Measurements from ENCODE around the gene TPRX1.
"Not testable (repeated sequence)": the region's sequence is repeated elsewhere in the genome, so short reads cannot be mapped to it uniquely, and the experiment has no call there.

Gene TPRX1

DNA sequence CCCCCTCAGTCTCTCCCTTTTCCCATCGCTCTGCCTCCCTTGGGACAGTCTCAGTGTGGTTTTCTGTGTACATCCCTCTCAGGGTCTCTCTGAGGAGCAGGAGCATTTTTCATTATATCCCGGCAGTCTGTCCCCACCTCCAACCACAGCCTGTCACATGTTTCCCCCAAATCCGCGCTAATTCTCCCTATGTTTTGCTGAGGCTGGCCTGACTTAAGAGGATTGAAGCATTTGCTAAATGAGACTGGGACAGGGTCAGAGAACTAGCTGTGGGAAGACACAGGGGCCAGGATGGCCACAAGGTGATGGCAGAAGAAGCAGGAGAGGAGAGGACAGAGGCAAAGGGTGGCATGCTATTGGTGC is 5.5 kb downstream of the TPRX1 start:
- DNase-seq = no peak

DNA sequence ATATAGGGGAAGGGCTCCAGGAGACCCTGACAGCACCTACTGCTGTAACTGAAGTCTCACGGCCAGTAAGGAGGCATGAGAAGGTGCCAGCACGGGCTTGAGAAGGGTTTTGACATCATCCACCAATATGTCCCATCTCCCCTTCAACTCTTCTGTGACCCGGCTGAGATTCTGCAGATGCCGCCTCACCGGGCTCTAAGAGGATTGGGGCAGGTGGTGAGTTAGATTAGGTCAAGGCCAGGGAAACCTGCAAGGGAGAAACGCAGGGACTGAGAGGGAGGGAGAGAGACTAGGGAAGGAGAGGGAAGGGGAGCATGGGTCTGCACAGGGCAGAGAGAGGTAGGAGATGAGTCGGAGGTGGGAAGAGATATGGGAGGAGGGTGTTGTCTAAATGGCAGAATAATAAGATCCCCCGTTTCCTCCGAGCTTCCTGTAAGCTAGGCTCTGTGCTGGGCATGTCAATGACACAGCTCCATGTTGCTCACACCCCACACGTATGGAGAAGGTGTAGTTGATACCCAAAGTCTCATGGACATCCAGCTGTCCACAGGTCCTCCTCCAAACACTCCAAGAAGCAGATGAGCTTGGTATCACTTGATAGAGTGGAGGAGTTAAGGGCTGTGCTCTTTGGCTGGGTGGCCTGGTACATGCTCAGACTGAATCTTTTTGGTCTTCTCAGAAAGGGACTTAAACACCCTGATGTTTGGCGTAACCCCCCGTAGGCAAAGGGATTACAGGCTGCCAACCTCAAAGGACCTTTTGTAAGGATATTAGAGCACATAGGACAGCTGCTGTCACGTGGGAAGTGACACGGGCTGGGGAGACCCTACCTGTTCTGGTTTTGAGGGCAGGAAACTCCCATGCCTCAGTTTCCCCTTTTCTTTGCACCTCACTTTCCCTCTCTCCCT is 6.1 kb downstream of the TPRX1 start:
- no peak for DNase-seq

DNA sequence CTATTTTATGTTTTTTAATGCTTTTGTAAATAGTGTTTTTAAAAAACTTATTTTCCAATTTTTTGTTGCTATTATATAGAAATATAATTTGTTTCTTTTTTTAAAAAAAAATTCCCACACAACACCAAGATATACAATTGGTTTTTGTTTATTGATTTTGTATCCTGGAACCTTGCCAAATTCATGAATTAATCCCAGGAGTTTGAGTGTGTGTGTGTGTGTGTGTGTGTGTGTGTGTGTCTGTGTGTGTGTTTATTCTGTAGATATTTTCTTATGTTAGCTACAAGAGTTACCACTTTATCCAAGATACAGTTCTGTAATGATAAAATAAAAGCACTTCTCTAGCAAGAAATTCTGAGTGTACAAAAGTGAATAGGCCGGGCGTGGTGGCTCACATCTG is 7.6 kb downstream of the TPRX1 start:
- no peak for DNase-seq

- no peak for DNase-seq
These were observed 9.8 kb downstream of the TPRX1 start for GRCh38 chr19:47794526-47794925.

DNA sequence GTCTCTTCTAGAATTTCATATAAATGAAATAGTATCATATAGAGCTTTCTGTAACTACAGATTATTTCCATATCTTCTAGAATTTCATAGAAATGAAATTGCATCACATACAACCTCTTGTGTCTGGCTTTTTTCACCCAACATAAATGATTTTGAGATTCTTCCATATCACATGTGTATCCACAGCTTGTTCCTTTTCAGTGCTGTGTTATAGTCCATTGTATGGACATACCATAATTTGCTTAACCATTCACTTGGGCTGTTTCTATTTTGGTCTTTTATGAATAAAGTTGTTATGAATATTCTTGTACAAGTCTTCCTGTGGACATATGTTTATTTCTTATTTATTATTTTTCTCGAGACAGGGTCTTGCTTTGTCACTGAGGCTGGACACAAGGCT is 11.7 kb downstream of the TPRX1 start:
- no peak for DNase-seq

DNA sequence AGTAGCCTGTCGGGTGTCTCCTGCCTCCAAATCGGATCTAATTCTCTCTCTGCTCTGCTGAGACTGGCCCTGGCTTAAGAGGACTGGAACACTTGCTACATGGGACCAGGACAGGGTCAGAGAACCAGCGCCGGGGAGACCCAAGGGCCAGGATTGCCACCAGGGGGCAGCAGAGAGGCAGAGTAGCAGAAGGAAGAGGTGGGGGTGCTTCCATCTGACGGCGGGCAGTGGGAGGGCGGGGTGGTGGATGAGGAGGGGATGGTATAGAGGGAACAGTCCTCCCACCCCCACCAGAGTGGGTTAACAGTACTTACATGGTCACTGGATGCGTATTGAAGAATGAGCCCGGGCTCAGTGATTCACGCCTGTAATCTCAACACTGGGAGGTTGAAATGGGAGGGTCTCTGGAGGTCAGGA is 13.9 kb downstream of the TPRX1 start:
- DNase-seq = no peak

GRCh38 chr19:47789811-47790210 is 14.5 kb downstream of the TPRX1 start:
- not testable (repeated sequence) for DNase-seq

DNA sequence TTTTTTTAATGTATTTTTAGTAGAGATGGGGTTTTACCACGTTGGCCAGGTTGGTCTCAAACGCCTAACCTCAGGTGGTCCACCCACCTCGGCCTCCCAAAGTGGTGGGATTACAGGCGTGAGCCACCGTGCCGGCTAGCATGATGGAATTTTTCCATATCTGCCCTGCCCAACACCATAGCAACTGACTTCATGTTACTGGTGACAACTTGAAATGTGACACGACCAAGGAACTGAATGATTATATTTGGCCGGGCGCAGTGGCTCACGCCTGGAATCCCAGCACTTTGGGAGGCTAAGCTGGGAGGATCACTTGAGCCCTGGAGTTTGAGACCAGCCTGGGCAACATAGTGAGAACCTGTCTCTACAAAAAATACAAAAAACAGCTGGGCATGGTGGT is 17.0 kb downstream of the TPRX1 start:
- DNase-seq = not testable (repeated sequence)

- DNase-seq = no peak
These were observed 17.8 kb downstream of the TPRX1 start for GRCh38 chr19:47786566-47786965.

DNA sequence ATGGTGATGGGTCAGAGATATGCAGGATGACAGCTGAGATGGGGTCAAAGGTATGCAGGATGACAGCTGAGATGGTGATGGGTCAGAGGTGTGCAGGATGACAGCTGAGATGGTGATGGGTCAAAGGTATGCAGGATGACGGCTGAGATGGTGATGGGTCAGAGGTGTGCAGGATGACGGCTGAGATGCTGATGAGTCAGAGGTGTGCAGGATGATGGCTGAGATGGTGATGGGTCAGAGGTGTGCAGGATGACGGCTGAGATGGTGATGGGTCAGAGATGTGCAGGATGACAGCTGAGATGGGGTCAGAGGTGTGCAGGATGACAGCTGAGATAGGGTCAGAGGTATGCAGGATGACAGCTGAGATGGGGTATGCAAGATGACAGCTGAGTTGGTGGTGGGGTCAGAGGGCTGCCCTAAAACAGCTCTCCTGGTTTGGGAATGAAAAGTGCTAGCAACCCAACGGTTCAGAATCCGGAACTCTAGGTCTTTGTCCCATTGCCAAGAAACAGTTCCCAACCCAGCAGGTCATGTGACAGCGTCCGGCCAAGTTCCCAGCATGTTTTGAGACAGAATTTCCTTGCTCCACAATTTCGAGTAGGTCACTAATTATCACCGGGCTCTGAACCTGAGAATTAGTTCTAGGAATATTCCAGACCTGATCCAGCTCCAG is 22.6 kb downstream of the TPRX1 start:
- DNase-seq = no peak

DNA sequence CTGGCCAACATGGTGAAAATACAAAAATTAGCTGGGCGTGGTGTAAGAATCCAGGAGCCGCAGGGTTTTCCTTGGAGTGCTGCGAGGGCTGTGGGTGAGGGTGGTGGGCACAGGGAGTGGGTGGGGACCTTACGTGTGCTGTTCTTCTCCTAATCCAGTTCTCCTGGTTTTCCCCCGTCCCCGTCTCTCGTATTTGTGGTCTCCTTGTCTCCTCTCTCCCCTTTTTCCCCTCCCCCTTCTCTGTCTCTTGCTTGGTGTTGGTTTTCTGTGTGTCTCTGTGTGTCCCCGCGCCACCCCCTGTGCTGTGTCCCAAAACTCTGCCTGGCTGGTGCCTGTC is 24.2 kb downstream of the TPRX1 start:
- DNase-seq = no peak

DNA sequence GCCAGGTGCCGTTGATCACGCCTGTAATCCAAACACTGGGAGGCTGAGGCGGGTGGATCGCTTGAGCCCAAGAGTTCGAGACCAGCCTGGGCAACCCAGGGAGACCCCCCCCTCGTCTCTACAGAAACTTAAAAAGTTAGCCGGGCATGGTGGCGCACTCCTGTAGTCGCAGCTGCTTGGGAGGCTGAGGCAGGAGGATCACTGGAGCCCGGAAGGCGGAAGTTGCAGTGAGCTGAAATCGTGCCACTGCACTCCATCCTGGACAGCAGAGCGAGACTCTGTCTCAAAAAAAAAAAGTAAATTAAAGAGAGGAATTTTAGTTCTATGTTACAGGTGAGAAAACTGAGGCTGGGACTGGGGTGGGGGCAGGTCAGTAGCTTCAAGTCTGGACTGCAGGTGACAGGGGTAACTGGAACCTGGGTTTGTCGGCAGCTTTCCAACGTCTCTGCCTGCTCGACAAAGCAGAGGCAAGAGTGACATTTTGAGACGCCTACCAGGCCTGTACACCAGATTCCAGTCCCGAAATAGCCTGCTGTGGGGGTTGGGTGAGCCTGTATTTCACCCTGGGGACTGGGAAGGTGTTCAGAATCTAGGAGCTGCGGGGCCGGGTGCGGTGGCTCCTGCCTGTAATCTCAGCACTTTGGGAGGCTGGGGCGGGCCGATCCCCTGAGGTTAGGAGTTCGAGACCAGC is 24.7 kb downstream of the TPRX1 start:
- DNase-seq = no peak

DNA sequence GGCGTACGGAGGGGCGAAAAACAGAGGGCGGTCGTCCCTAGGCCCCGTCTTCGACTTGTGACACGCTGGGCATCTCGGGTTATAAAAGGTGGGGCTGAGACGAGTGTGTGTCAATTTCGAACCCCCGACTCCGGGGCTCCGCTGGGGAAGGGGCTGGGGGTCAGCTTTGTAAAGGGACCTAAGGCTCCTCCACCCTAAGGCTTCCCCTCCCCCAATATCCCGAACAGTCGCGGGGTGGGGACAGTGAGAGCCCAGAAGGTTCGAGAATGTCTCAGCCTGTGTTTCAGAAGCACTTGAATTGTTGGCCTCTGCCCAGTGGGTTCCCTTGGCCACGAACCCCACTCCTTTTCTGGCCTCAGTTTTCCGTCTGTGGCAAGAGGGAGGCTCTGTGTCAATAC is 25.4 kb downstream of the TPRX1 start:
- DNase-seq = no peak

DNA sequence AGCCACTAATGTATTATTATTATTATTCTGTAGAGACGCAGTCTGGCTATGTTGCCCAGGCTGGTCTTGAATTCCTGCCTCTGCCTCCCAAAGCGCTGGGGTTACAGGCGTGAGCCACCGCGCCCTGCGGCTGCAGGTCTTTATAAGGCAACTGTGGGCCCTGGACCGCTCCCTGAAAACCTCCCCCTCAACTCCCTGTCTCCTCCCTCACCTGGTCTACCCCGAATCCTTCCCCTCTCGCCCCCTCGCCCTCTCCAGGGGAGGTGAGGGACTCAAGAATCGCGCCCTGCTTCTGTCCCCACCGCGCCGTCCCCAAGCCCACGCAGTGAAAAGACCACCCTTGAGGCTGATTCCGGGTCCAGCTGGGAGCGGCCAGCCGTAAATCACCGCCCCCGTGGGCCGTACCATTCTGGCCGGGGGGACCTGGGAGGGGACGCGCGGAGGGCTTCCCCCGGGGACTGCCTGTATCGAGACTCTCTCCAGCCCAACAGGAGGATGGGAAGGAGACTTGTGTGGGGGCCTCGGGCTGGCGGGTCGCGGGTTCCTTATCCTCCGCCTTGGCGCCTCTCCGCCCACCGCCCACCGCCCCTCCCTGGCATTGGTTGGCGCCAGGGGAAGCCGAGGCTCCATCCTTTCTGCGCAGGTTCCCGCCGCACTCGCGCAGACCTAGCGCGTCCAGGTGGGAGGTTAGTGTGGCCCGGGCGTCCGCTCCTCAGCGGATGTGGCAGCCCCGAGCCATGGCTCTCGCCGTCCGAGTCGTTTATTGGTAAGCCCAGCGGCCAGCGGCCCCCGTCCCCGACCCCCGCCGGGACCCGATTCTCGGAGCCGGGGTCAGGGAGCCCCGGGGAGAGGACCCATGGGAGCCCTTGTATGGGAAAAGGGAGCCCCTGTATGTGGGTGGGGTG is 26.1 kb downstream of the TPRX1 start, which contains the start of gene SELENOW:
SELENOW (plus strand) TSS at position 655 of the 905 bp plus-strand sequence; CDS start at position 738, 83 bp downstream.
- DNase-seq = no peak

DNA sequence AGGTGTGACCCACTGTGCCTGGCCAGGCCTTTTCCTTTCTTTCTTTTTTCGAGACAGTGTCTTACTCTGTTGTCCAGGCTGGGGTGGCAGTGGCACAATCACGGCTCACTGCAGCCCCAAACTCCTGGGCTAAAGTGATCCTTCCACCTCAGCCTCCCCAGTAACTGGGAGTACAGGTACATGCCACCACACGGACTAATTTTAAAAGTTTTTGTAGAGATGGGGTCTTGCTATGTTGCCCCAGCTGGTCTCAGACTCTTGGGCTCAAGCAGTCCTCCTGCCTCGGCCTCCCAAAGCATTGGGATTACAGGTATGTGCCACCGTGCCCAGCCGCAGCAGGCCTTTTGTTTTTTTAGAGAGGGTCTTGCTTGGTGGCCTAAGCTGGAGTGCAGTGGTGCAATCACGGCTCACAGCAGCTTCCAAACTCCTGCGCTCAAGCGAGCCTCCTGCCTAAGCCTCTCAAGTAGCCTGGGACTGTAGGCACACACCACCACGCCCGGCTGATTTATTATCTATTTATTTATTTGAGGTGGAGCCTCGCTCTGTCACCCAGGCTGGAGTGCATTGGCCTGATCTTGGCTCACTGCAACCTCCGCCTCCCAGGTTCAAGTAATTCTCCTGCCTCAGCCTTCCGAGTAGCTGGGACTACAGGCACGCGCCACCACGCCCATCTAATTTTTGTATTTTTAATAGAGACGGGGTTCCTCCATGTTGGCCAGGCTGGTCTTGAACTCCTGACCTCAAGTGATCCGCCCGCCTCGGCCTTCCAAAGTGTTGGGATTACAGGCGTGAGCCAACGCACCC is 26.9 kb downstream of the TPRX1 start:
- DNase-seq = not testable (repeated sequence)

- no peak for DNase-seq
These were observed 27.8 kb downstream of the TPRX1 start for GRCh38 chr19:47776568-47776967.

- not testable (repeated sequence) for DNase-seq
These were observed 33.1 kb downstream of the TPRX1 start for GRCh38 chr19:47771291-47771690.

DNA sequence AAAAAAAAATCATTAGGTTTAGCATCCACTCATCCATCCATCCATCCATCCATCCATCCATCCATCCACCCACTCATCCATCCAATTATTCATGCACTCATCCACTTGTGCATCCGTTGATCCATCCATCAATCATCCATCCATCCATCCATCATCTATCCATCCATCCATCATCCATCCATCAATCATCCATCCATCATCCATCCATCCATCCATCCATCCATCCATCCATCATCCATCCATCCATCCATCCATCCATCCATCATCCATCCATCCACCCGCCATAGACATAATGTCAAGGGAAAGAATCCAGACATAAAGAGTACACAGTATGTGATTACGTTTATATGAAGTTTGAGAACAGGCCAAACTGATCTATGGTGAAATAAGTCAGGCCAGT is 34.8 kb downstream of the TPRX1 start:
- DNase-seq = no peak

GRCh38 chr19:47768604-47769003 is 35.7 kb downstream of the TPRX1 start:
- DNase-seq = no peak

- no peak for DNase-seq
These were observed 37.0 kb downstream of the TPRX1 start for GRCh38 chr19:47767349-47767748.

DNA sequence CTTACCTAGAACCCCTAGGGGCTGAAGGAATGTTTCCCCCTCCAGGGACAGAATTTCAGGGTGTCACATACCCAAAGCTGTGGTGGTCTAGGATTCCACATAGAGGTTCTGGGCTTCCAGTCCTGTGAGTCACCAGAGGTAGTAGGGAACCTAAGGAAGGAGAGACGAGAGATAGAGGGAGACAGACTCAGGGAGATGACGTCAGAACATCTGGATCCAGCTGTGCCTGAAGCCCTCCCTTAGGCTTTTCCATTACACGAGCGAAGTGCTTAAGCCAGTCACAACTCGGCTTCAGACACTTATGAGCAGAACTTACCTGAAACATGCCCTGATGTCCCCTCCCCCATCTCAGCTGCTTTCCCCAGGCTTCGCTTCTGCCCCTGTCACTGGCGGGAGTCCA is 37.7 kb downstream of the TPRX1 start:
- DNase-seq = no peak

DNA sequence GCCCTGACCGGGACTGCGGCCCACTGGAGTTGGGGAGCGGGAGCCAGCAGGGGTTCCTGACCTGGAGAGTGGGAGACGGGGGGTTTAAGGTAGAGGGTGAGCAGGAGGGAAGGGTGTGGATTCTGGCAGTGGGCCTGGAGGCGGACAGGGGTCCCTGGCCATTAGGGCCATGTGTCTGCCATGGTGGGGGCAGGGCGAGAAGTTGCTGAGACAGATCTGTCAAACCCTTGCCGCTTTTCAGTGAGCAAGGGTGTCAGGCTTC is 38.1 kb downstream of the TPRX1 start:
- DNase-seq = no peak

Data from NCI-H1048 (cell line).